RKO (cell line): Measurements from ENCODE around the gene ABCC4.
A peak's percentile ranks its signal among the peaks of the same experiment; 100 is the strongest.
"Not testable (repeated sequence)": the region's sequence is repeated elsewhere in the genome, so short reads cannot be mapped to it uniquely, and the experiment has no call there.

Source experiments
- DNase-seq: peaks from one replicate; pipeline ENCODE4 v3.0.0-alpha.2; 2016; ENCODE audit warnings: low spot score

ABCC4 gene

DNA sequence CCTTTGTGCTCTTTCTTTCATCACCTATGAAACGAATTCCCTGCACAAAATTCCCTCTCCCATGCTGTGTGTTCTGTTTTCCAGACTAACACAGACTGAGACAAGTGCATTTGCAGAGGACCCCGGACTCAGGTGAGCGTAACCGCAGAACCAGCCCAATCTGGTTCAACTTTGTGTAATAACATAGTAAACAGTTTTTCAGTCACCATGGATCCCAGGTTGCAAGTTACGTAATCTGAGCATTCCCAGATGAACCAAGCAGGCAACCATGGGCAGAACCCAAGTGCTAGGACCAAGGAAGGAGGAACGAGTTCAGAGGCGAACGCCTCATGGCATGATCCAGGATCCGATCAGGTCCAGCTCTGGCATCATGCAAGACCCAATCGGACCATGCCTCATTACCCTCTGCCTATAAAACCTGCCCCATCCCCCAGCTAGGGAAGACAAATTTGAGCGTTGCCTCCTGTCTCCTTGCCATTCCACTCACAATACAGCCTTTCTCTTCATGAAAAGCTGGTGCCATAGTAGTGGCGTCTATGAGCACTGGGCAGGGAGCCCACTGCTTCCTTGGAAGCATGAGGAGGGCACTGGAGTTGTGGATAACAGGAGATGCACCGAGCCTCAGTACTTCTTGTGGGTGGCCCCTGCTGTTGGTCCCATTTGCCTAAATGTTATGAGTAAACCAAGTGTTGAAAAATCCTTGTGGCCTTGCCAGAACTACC lies 107.6 kb downstream of the ABCC4 start:
- no peak for DNase-seq

DNA sequence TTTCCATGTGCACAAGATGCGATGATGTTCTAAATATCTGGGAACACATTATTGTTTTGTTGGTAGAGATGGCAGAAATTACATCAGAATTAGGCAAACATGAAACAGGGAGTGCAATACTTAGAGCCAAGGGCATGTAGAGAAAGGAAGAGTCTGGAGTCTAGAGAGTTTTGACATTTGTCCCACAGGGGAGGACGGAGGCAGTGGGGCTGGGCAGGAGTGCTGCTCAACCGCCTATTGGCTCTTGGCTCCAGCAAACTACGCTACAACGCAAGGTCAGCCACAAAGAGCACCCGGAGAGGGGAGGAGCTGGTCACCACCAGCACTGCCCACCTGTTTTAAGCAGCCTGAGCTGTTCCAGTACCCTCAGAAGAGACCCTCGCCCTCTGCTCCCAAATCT lies 108.3 kb downstream of the ABCC4 start:
- no peak for DNase-seq

DNA sequence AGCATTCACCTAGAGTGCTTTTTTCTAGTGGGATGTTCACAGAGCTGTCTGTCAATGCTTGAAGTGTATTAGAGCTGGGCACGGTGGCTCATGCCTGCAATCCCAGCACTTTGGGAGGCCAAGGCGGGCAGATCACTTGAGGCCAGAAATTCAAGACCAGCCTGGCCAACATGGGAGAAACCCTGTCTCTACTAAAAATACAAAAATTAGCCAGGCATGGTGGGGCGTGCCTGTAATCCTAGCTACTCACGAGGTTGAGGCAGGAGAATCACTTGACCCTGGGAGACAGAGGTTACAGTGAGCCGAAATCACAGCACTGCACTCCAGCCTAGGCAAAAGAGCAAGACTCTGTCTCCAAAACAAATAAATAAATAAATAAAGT lies 108.7 kb downstream of the ABCC4 start:
- not testable (repeated sequence) for DNase-seq

- DNase-seq: peak; percentile 47
Measured at GRCh38 chr13:95191821-95192563, 109.3 kb downstream of the ABCC4 start.

- no peak for DNase-seq
Measured at GRCh38 chr13:95188128-95188527, 113.1 kb downstream of the ABCC4 start.

DNA sequence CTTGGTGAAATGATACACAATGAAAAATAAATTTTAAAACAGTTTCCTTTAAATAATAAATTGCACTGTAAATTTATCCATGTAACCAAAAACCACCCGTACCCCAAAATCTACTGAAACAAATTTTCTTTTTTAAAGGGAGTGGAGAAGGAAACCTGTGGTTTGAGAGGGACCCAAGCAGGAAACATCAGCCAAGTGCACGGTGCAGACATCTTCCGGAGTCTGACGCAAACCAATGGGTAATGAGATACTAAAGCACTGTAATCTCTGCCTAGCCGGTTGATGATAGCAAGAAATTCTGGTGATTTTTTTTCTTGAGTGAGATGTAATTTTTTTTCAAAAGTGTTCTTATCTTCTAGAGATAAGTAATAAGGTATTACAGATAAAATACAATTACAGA lies 115.4 kb downstream of the ABCC4 start:
- no peak for DNase-seq

DNA sequence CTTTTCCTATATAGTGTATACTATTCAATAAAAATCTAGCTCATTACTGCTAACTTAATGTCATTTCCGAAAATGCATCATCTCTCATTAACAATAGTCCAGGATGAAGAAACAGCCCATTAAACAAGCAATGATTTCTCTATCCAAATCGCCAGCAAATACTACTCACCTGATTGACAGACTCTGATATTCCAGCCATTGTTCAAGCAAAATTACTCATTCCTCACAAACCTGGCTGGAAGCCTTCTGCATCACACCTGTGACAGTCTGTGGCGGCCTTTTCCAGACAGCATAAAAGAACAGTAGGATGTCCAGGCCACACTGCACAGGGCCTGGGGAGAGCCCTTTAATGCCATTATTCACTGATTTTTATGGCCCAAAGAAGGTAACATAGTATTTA lies 115.9 kb downstream of the ABCC4 start:
- DNase-seq: no peak

DNA sequence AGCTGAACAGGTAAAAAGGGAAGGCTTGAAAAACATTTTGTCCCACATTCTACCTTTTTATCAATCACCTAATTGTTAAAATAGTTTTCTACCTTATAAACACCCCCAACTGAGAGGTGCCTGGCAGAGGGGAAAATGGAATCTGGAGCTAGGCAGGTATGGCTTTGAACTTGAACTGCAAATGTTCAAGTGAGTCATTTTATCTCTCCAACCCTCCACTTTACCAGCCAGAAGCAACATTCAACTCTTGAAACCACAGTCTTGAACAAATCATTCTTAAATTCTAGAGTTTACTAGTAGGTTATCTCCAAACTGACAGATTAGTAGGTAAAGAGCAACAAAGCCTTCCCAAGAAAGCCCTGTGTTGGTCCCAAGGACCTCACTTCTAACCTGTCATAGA lies 116.9 kb downstream of the ABCC4 start:
- no peak for DNase-seq

DNA sequence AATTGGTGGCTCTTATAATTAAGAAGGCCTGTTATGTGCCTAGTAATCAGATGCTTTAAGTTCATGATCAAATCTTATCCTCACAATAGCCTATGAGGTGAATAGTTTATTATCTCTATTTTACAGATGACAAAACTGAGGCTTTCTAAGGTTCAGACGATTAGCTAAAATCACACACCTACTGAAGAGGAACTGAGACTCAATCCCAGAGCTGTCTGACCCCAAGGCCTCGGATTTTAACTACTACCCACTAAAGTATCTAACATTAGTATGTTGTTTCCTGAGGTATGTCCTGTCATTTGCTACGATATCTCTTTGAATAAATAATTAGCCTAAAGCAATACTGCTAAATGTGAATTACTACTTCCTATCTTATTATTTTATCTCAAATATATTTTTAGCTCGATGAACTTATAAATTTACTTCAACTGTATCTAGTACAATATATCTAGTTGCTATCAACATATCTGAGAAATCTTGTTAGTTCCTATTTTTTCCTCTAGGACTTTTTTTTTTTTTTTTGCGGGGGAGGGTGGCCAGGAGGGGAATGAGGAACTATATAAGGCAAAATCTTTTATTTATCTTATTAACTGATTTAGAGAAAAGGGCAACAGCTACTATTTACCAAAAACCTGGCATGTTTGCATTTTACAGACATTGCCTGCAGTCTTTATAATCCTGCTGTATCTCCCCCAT lies 118.5 kb downstream of the ABCC4 start:
- DNase-seq: no peak

- DNase-seq: no peak
Measured at GRCh38 chr13:95181586-95181985, 119.7 kb downstream of the ABCC4 start.

- no peak for DNase-seq
Measured at GRCh38 chr13:95180513-95181245, 120.6 kb downstream of the ABCC4 start.

- DNase-seq: no peak
Measured at GRCh38 chr13:95176611-95177259, 124.5 kb downstream of the ABCC4 start.

DNA sequence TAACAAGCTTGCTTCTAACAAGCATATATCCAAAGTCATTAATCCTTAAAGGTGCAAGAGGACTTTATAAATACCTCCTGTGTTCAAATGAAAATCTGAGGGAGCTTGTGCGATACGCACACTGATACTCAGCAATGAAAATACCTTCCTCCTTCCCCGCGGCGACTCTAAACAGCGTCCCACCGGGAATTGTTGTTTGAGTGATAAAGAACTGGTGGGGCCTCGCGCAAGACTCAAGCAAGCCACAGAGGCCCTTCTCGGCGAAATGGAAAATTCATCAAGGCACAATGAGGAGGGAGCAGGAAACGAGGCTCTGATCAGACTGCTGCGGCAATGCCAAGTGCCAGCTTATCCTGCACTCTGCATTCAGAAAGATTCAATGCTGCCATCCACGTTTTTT lies 126.7 kb downstream of the ABCC4 start:
- no peak for DNase-seq

- DNase-seq: no peak
Measured at GRCh38 chr13:95168191-95168590, 133.1 kb downstream of the ABCC4 start.

- not testable (repeated sequence) for DNase-seq
Measured at GRCh38 chr13:95167003-95167402, 134.2 kb downstream of the ABCC4 start.

DNA sequence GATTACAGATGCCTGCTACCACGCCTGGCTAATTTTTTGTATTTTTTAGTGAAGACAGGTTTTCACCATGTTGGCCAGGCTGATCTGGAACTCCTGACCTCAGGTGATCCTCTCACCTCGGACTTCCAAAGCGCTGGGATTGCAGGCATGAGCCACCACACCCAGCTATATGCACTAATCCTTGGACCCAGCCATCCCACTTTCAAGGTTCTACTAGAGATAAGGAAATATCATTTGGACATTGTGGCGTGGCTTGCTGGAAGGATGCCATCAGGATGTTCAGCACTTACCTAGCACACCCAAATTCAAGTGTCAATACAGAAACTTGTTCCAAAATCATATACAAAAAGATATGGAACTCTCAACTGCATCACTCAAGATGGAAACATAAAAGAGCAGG lies 136.4 kb downstream of the ABCC4 start:
- no peak for DNase-seq

GRCh38 chr13:95160112-95160906 lies 140.9 kb downstream of the ABCC4 start:
- no peak for DNase-seq

DNA sequence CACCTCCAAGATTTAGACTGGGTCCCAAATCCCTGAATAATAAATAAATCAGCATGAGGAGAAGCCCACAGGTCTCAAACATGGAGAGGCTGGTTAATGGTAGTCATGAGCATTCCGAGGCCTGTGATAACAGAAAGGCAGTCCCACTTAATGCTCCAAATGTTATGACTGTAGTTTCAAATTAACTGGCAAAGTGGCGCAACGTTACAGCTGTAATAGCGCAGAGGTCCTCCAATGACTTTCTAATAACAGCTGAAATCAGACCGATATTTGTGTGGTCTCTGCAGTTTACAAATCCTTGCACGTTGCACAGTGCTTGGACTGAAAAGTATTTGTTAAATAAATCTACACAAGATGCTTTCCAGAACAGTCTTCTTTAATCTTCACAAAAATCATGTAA lies 141.8 kb downstream of the ABCC4 start:
- DNase-seq: no peak

- no peak for DNase-seq
Measured at GRCh38 chr13:95156208-95156607, 145.0 kb downstream of the ABCC4 start.

DNA sequence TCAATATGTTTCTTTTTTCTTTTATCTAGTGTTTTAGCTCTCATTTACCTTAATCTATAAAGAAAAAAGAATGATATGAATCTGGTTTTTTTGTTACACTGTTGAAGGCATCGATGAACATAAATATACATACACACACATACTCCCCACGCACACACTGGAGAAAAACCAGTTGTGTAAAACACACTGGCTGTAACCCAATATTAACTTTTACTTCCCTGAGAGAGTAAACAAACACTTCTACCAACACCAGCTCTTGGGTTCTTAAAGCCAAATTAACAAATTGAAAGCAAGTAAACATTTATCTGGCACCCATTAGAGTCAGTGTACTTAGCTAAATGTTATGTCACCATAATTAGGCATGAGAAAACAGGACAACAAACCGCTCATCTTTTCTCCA lies 145.7 kb downstream of the ABCC4 start:
- no peak for DNase-seq

DNA sequence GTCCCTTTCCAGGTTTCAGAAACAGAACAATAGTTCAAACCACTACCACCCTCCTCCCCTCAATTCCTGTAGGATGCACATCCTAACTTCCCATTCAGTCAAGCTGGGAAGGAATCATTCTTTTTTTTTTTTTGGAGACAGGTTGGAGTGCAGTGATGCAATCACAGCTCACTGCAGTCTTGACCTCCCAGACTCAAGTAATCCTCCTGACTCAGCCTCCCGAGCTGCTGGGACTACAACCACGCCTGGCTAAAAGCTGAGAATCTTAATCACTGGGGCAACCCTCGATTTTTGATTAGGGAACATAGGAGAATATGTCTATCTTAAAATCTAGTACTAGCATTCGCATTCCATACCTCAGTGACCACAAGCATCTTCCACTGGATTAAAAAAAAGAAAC lies 146.2 kb downstream of the ABCC4 start:
- no peak for DNase-seq
